Common myeloid progenitor, CD34-positive (primary cell): ENCODE measurements around the gene CRIP3.

Experiments
- CTCF ChIA-PET: fragments of 350-600 bp; sonication (Branson Sonifier 250); formaldehyde crosslinking; loops from one replicate; lab custom pipeline; 2021; ENCODE audit warnings: antibody characterized with exemption; lab: Charles Lee
- POLR2A ChIA-PET: fragments of 350-600 bp; sonication (Branson Sonifier 250); formaldehyde crosslinking; loops from one replicate; lab custom pipeline; 2021; ENCODE audit warnings: antibody characterized with exemption; lab: Charles Lee
- DNase-seq, 3 donors: peaks; one replicate each; pipeline versions ENCODE4 v3.0.0 to v3.0.0-alpha.2; 2013
- H3K27ac ChIP-seq, 2 experiments: 1 replicate in 1 of 2; 2 replicates in 1 of 2; pipeline ENCODE4 v1.7.0; 2013; ENCODE audit warnings: inconsistent platforms in 2 of 2, low read length in 2 of 2, mild to moderate bottlenecking in 2 of 2, low read depth in 1 of 2, moderate library complexity in 1 of 2; ENCODE audit not compliant: severe bottlenecking in 2 of 2, insufficient read depth in 1 of 2, poor library complexity in 1 of 2
- H3K27me3 ChIP-seq, 5 experiments: replicated peaks in 2 of 5; 1 replicate in 3 of 5; 2 replicates in 2 of 5; pipeline versions ENCODE4 v1.6.1 to v1.7.0; 2013; ENCODE audit warnings: low read length in 4 of 5, mild to moderate bottlenecking in 2 of 5, moderate library complexity in 2 of 5, inconsistent platforms in 1 of 5; ENCODE audit not compliant: insufficient read depth in 5 of 5, control insufficient read depth in 4 of 5
- H3K36me3 ChIP-seq, 4 experiments: 1 replicate in 2 of 4; 2 replicates in 2 of 4; pipeline versions ENCODE4 v1.6.1 to v1.7.0; 2013; ENCODE audit warnings: low read length in 3 of 4, control low read depth in 1 of 4, mild to moderate bottlenecking in 1 of 4; ENCODE audit not compliant: control insufficient read depth in 4 of 4, insufficient read depth in 4 of 4
- H3K4me1 ChIP-seq, 4 experiments: 1 replicate in 3 of 4; 2 replicates in 1 of 4; pipeline versions ENCODE4 v1.6.1 to v1.7.1; 2013; ENCODE audit warnings: low read length in 3 of 4, mild to moderate bottlenecking in 3 of 4, control low read depth in 1 of 4, inconsistent platforms in 1 of 4, moderate library complexity in 1 of 4; ENCODE audit not compliant: control insufficient read depth in 4 of 4, insufficient read depth in 4 of 4; ENCODE audit errors: control extremely low read depth in 1 of 4
- H3K4me3 ChIP-seq, 7 experiments: 1 replicate in 4 of 7; 2 replicates in 3 of 7; pipeline versions ENCODE4 v1.5.1 to v1.7.0; 2013; ENCODE audit warnings: mild to moderate bottlenecking in 7 of 7, low read length in 6 of 7, moderate library complexity in 6 of 7, inconsistent platforms in 2 of 7, low read depth in 2 of 7, control low read depth in 1 of 7; ENCODE audit not compliant: insufficient read depth in 4 of 7, control insufficient read depth in 1 of 7; ENCODE audit errors: extremely low read depth in 1 of 7
- H3K9me3 ChIP-seq, 5 experiments: 1 replicate in 4 of 5; 2 replicates in 1 of 5; pipeline versions ENCODE4 v1.6.1 to v1.7.1; 2013; ENCODE audit warnings: low read length in 4 of 5, mild to moderate bottlenecking in 2 of 5, inconsistent platforms in 1 of 5, low read depth in 1 of 5, moderate library complexity in 1 of 5; ENCODE audit not compliant: control insufficient read depth in 4 of 5, insufficient read depth in 2 of 5; ENCODE audit errors: control extremely low read depth in 1 of 5
- WGBS: methylation state at CpG from one replicate; pipeline ENCODE4 v1.1.5; 2013; ENCODE audit not compliant: insufficient coverage; 5-methylcytosine and 5-hydroxymethylcytosine counted together

The CRIP3 gene

GRCh38 chr6:43284991-43285781 is 23.4 kb downstream of the CRIP3 start:
- 7% methylated on average over 71 of the region's 83 CpGs for WGBS
- ChIA-PET POLR2A (no interaction called here), CTCF (no interaction called here)
- Histone ChIP-seq H3K4me1 (peaks cover 0 to 7% (median 4%) of the 10 kb centered on the region in 4 experiments), H3K4me3 (peak overlapping the region in 2 of 7 experiments; percentile 2 to 23), H3K9me3 (no peaks in the 10 kb centered on the region), H3K27ac (no peak overlapping the region), H3K36me3 (no peaks in the 10 kb centered on the region), H3K27me3 (peaks cover 0 to 73% (median 11%) of the 10 kb centered on the region in 5 experiments)
- DNase-seq: no peak

- no peaks in the 10 kb centered on the region for H3K9me3 ChIP-seq
- no peak overlapping the region for H3K4me3 ChIP-seq
- ChIA-PET CTCF (no interaction called here), POLR2A (no interaction called here)
- 93% methylated on average over 27 of the region's 27 CpGs for WGBS
- no peak for DNase-seq
- peaks cover 0 to 79% (median 13%) of the 10 kb centered on the region in 5 experiments for H3K27me3 ChIP-seq
- H3K36me3 ChIP-seq: no peaks in the 10 kb centered on the region
- H3K4me1 ChIP-seq: peaks cover 0 to 7% (median 4%) of the 10 kb centered on the region in 4 experiments
- no peak overlapping the region for H3K27ac ChIP-seq
Measured at GRCh38 chr6:43283905-43284304, 24.7 kb downstream of the CRIP3 start.

- Histone ChIP-seq H3K4me1 (peaks cover 0 to 7% (median 4%) of the 10 kb centered on the region in 4 experiments), H3K36me3 (no peaks in the 10 kb centered on the region), H3K27me3 (peaks cover 0 to 81% (median 15%) of the 10 kb centered on the region in 5 experiments), H3K4me3 (no peak overlapping the region), H3K9me3 (no peaks in the 10 kb centered on the region), H3K27ac (no peak overlapping the region)
- CTCF ChIA-PET: interaction anchor here (2.1 kb wide), 1 partner anchor 12 kb away, joined by 4 read pairs; no protein-coding TSS in a partner anchor
- DNase-seq: no peak
- POLR2A ChIA-PET: no interaction called here
- WGBS: 94% methylated on average over 16 of the region's 18 CpGs
Measured at GRCh38 chr6:43283514-43283901, 25.1 kb downstream of the CRIP3 start.

GRCh38 chr6:43282636-43283513 is 25.8 kb downstream of the CRIP3 start:
- no peaks in the 10 kb centered on the region for H3K36me3 ChIP-seq
- H3K27ac ChIP-seq: no peak overlapping the region
- 93% methylated on average over 29 of the region's 32 CpGs for WGBS
- CTCF ChIA-PET: interaction anchor here (1.5 to 2.1 kb wide), 2 partner anchors 13 to 15 kb away, joined by 4 to 5 read pairs; no protein-coding TSS in a partner anchor
- peaks cover 0 to 6% (median 3%) of the 10 kb centered on the region in 4 experiments for H3K4me1 ChIP-seq
- H3K27me3 ChIP-seq: peaks cover 0 to 88% (median 16%) of the 10 kb centered on the region in 5 experiments
- POLR2A ChIA-PET: no interaction called here
- no peak for DNase-seq
- H3K9me3 ChIP-seq: no peaks in the 10 kb centered on the region
- H3K4me3 ChIP-seq: no peak overlapping the region

GRCh38 chr6:43282060-43282459 is 26.6 kb downstream of the CRIP3 start:
- Histone ChIP-seq H3K27me3 (peaks cover 0 to 88% (median 22%) of the 10 kb centered on the region in 5 experiments), H3K36me3 (no peaks in the 10 kb centered on the region), H3K4me1 (peaks cover 0 to 6% (median under 1%) of the 10 kb centered on the region in 4 experiments), H3K4me3 (no peak overlapping the region), H3K27ac (no peak overlapping the region), H3K9me3 (no peaks in the 10 kb centered on the region)
- POLR2A ChIA-PET: no interaction called here
- 59% methylated on average over 8 of the region's 9 CpGs for WGBS
- DNase-seq: no peak
- CTCF ChIA-PET: interaction anchor here (0.9 to 2.1 kb wide), 3 partner anchors 14 to 73 kb away, joined by 3 to 5 read pairs (median 4); no protein-coding TSS in a partner anchor

- DNase-seq: no peak
- Histone ChIP-seq H3K4me1 (peaks cover 0 to 17% (median 13%) of the 10 kb centered on the region in 4 experiments), H3K4me3 (no peak overlapping the region), H3K27me3 (peaks cover 0 to 88% (median 25%) of the 10 kb centered on the region in 5 experiments), H3K27ac (no peak overlapping the region), H3K9me3 (no peaks in the 10 kb centered on the region), H3K36me3 (no peaks in the 10 kb centered on the region)
- POLR2A ChIA-PET: no interaction called here
- CTCF ChIA-PET: interaction anchor here (1.3 to 1.4 kb wide), 2 partner anchors 12 to 54 kb away, joined by 3 to 4 read pairs; no protein-coding TSS in a partner anchor
- no CpG with 5 or more reads among the region's 2 CpGs for WGBS
Measured at GRCh38 chr6:43280234-43280633, 28.4 kb downstream of the CRIP3 start.
